Adrenal gland (tissue), 12 donors: Measurements from ENCODE around the gene BTN2A1. TPM values are rescaled to one million over a fixed set of nuclear protein-coding genes. Genes with fewer than 3 reads are reported as not detected.

ENCODE experiments used
- DNase-seq, 7 donors: peaks; one replicate each; pipeline ENCODE4 v3.0.0-alpha.2; 2019 to 2020
- H3K27ac ChIP-seq, 5 donors: fragments of 200-600 bp; sonication (generic) in 4 of 5; 1 replicate in 3 of 5; 2 replicates in 2 of 5; pipeline versions ENCODE4 v1.5.1 to v1.8.0; 2016 to 2020; ENCODE audit warnings: mild to moderate bottlenecking in 1 of 5
- H3K27me3 ChIP-seq: fragments of 200-600 bp; 2 replicates; pipeline ENCODE4 v1.8.0; 2021
- H3K36me3 ChIP-seq, 2 donors: fragments of 200-600 bp; replicated peaks in 1 of 2; 1 replicate in 1 of 2; 2 replicates in 1 of 2; pipeline versions ENCODE4 v1.5.1 to v1.8.0; 2018 to 2022
- H3K4me1 ChIP-seq, 2 donors: fragments of 200-600 bp; replicated peaks in 1 of 2; 1 replicate in 1 of 2; 2 replicates in 1 of 2; pipeline versions ENCODE4 v1.5.1 to v1.8.0; 2018 to 2021
- H3K4me3 ChIP-seq, 4 donors: fragments of 200-600 bp; sonication (generic) in 3 of 4; one replicate each; pipeline ENCODE4 v1.5.1; 2016 to 2018
- H3K9me3 ChIP-seq, 3 donors: fragments of 200-600 bp; sonication (generic) in 1 of 3; replicated peaks in 1 of 3; 1 replicate in 2 of 3; 2 replicates in 1 of 3; pipeline versions ENCODE4 v1.5.1 to v1.8.0; 2016 to 2021
- POLR2A ChIP-seq, 2 donors: fragments of 450-650 bp; IDR thresholded peaks; one replicate each; pipeline ENCODE4 v1.6.1; 2017; ENCODE audit warnings: antibody characterized with exemption in 2 of 2, mild to moderate bottlenecking in 2 of 2, moderate library complexity in 1 of 2
- WGBS, 4 donors: extraction: QIAGEN DNeasy Blood & Tissue Kit in 2 of 4; methylation state at CpG; one replicate each; pipeline versions ENCODE4 v1.1.5 to v1.1.7; 2013 to 2017; 5-methylcytosine and 5-hydroxymethylcytosine counted together
- intact Hi-C, 2 donors: fragments of 100-400 bp; cut with DNase I; formaldehyde crosslinking; loops; one replicate each; pipeline versions ENCODE4 v1.14.1 to v1.15.0; 2022 to 2023
- polyA plus RNA-seq, 3 donors: library from polyadenylated mRNA; stranded (reverse); fragments of 200-250 nt in 2 of 3; fragments of 350-450 nt in 1 of 3; fragmentation: Illumina TruSeq in 1 of 3; extraction: RNeasy Lipid Tissue Mini Kit (QIAGEN cat#74804) in 1 of 3; gene quantifications; one replicate each; pipeline ENCODE4 v1.2.3, GENCODE V29; 2013 to 2014
- total RNA-seq, 9 donors: library from RNA; depleted of rRNA in 4 of 9; stranded (reverse); fragments of >200 nt in 4 of 9; fragments of 120-200 nt in 1 of 9; fragmentation: NEBNext Ultra II Directional in 1 of 9; extraction: Animal tissue kit (Norgen Biotek cat#: 25700) in 1 of 9; gene quantifications; one replicate each; pipeline versions ENCODE4 v1.1.0 to v1.2.4, GENCODE V29; 2013 to 2023
- TF ChIP-seq, protein P1 (sequence below), 6 experiments: fragments of 450-650 bp in 4 of 6; fragments of 200-600 bp in 2 of 6; sonication (generic) in 1 of 6; IDR thresholded peaks; 1 replicate in 5 of 6; 2 replicates in 1 of 6; pipeline versions ENCODE4 v1.5.1 to v1.8.0; 2016 to 2021; ENCODE audit warnings: antibody characterized with exemption in 6 of 6, mild to moderate bottlenecking in 2 of 6, moderate library complexity in 1 of 6
- donor health status: healthy with polysubstance abuse.
- donor health status: Bipolar disorder and iron deficiency.
- donor health status: DM: yes; HTN: yes; CAD: no.
- donor health status: DM: no; HTN: no; CAD: no.
- donor health status: DM: no; HTN: no; CAD: no.
- donor health status: DM: yes; HTN: yes; CAD: no.

Gene BTN2A1
- total and polyA plus RNA-seq, 12 donors, result 11.4 to 52.0 (median 22.5) TPM

DNA sequence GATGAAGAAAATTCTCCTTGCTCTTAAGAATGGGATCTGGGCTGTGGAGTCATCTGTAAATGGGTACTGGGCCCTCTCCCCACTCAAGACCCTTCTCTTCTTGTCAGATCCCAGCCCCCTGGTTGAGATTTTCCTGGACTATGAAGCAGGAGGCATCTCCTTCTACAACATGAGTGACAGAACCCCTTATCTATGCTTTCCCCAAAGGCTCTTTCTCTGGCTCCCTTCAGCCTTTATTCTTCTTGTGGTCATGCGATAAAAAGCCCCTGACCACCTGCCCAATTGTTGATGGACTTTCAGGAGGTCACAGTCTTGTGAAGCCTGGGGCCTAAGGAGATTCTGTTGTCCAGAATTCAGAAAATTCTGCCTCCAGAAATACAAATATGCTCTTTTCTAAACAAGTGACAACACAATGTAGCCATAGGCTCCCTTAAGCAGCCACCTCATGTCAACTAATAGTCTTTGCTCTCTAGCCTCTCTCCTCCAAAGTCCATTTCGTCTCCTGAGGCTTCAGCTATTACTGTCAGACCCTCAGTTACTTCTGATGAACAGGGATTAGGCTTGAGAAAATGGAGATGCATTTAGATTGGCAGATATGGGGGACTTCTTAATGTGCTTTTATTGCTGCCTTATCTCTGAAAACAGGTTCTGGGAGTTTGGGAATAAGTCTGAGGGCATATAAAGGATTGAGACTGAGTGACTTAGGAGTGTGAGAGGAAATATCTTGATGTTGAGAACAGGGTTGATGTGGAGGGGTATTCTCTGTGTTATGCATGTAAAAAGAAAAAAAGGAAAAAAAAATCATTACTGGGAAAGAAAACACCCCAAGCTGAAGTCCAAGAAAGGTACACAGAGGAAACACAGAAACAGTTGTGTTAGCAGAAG, 20.6 kb downstream of the BTN2A1 start:
- H3K27me3 ChIP-seq, result no peaks in the 10 kb centered on the region
- DNase-seq, result no peak
- H3K27ac ChIP-seq, result peak overlapping the region in 2 of 5 donors; percentile 28 to 43
- TF ChIP-seq, protein P1, sequence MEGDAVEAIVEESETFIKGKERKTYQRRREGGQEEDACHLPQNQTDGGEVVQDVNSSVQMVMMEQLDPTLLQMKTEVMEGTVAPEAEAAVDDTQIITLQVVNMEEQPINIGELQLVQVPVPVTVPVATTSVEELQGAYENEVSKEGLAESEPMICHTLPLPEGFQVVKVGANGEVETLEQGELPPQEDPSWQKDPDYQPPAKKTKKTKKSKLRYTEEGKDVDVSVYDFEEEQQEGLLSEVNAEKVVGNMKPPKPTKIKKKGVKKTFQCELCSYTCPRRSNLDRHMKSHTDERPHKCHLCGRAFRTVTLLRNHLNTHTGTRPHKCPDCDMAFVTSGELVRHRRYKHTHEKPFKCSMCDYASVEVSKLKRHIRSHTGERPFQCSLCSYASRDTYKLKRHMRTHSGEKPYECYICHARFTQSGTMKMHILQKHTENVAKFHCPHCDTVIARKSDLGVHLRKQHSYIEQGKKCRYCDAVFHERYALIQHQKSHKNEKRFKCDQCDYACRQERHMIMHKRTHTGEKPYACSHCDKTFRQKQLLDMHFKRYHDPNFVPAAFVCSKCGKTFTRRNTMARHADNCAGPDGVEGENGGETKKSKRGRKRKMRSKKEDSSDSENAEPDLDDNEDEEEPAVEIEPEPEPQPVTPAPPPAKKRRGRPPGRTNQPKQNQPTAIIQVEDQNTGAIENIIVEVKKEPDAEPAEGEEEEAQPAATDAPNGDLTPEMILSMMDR (IDR thresholded peaks at IDR 0.05), result no peak
- no peak for TF ChIP-seq POLR2A (IDR thresholded peaks at IDR 0.05)
- no peak overlapping the region for H3K4me3 ChIP-seq
- no peaks in the 10 kb centered on the region for H3K9me3 ChIP-seq
- H3K36me3 ChIP-seq, result no peaks in the 10 kb centered on the region
- intact Hi-C loops, result no loop called here
- peaks cover 13 to 14% of the 10 kb centered on the region in 2 donors for H3K4me1 ChIP-seq
- WGBS, 4 donors, result 84 to 95% (median 91%) methylated on average over 2 of the region's 2 CpGs

DNA sequence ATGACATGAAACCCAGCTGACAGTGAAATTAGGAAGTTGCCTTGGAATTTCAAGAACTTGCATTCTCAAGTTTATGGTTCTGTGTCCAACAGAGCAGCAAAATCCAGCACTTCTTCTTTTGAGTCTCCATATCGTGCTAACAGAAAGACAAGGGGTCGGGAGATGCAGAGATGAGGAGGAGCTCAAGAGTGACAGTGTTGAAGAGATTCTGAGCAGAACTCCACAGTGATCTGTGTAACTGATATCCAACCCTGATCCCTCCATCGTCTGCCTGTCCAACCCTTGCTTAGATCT, 21.2 kb downstream of the BTN2A1 start:
- Histone ChIP-seq H3K36me3 (no peaks in the 10 kb centered on the region), H3K4me1 (peaks cover 13 to 14% of the 10 kb centered on the region in 2 donors), H3K27ac (peak overlapping the region in 2 of 5 donors; percentile 4 to 46), H3K4me3 (no peak overlapping the region), H3K9me3 (no peaks in the 10 kb centered on the region), H3K27me3 (no peaks in the 10 kb centered on the region)
- 77 to 91% (median 83%) methylated on average over 3 of the region's 3 CpGs for WGBS, 4 donors
- no peak for DNase-seq
- intact Hi-C loops, result no loop called here
- TF ChIP-seq POLR2A (IDR thresholded peaks at IDR 0.05), result no peak
- TF ChIP-seq, protein P1 (IDR thresholded peaks at IDR 0.05), result no peak

DNA sequence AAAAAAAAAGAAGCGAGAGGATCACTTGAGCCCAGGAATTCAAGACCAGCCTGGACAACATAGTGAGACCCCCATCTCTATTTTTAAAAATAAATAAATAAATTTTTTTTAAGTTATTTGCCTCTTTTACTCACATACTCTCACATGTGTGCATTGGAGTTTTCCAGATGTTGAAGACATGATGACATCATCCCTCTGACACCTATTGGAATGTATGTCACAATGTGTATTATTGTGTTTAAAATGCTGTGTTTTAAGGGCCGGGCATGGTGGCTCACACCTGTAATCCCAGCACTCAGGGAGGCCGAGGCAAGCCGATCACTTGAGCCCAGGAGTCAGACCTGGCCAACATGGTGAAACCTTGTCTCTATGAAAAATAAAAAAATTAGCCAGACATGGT, 24.6 kb downstream of the BTN2A1 start:
- H3K27me3 ChIP-seq, result no peaks in the 10 kb centered on the region
- TF ChIP-seq, protein P1 (IDR thresholded peaks at IDR 0.05), result no peak
- no peak for TF ChIP-seq POLR2A (IDR thresholded peaks at IDR 0.05)
- H3K4me1 ChIP-seq, result peaks cover 0 to 3% of the 10 kb centered on the region in 2 donors
- H3K9me3 ChIP-seq, result no peaks in the 10 kb centered on the region
- no peak overlapping the region for H3K27ac ChIP-seq
- H3K4me3 ChIP-seq, result no peak overlapping the region
- intact Hi-C loops, result no loop called here
- 90 to 94% (median 92%) methylated on average over 4 of the region's 4 CpGs for WGBS, 4 donors
- no peaks in the 10 kb centered on the region for H3K36me3 ChIP-seq
- DNase-seq, result no peak

DNA sequence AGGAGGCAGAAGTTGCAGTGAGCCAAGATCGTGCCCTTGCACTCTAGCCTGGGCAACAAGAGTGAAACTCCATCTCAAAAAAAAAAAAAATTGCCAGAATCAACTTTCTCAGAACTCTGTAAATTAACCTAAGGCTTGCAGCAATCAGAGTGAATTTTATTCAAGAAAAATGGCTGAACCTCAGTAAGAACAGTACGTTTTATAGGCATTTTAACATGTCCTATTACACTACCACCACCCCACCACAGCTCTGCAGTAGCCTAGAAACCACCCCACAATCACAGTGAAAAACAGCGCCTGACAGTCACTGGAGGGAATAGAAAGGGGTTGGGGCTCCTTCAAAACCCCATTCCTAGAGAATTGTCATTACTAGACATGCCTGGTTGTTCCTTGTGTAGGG, 26.0 kb downstream of the BTN2A1 start:
- 82 to 91% (median 87%) methylated on average over 3 of the region's 3 CpGs for WGBS, 4 donors
- Histone ChIP-seq H3K27me3 (no peaks in the 10 kb centered on the region), H3K4me3 (no peak overlapping the region), H3K4me1 (peaks cover 0 to 3% of the 10 kb centered on the region in 2 donors), H3K27ac (no peak overlapping the region), H3K36me3 (no peaks in the 10 kb centered on the region), H3K9me3 (no peaks in the 10 kb centered on the region)
- no peak for TF ChIP-seq POLR2A (IDR thresholded peaks at IDR 0.05)
- TF ChIP-seq, protein P1 (IDR thresholded peaks at IDR 0.05), result no peak
- intact Hi-C loops, result no loop called here
- DNase-seq, result no peak
